ENCODE results near the gene DNAJB9. TPM values are rescaled to one million over a fixed set of nuclear protein-coding genes. Genes with fewer than 3 reads are reported as not detected.

Gene DNAJB9
- total RNA-seq, 2 experiments from 2014 or later = 10.1 to 13.3 TPM

GRCh38 chr7:108576116-108576515 lies 6.4 kb downstream of the DNAJB9 start:
- ChIA-PET POLR2A (no interaction called here), CTCF (interaction anchor here (0.8 kb wide), 1 partner anchor 12 kb away, joined by 3 read pairs; no protein-coding TSS in a partner anchor)
- Mint-ChIP-seq H3K9me3 (peaks cover 7% of the 10 kb centered on the region), H3K4me3 (no peak overlapping the region), H3K4me1 (peaks cover 22% of the 10 kb centered on the region), H3K27me3 (no peaks in the 10 kb centered on the region), H3K27ac (no peak overlapping the region), H3K36me3 (ENCODE audit: low read depth) (peaks cover 66% of the 10 kb centered on the region)
- DNase-seq = no peak

- no peak overlapping the region for H3K4me3 Mint-ChIP-seq
- POLR2A ChIA-PET = no interaction called here
Observed at GRCh38 chr7:108578937-108579336, 9.3 kb downstream of the DNAJB9 start.

GRCh38 chr7:108580298-108580697 lies 10.6 kb downstream of the DNAJB9 start:
- Mint-ChIP-seq H3K27ac (no peak overlapping the region), H3K36me3 (ENCODE audit: low read depth) (peaks cover 36% of the 10 kb centered on the region), H3K4me3 (no peak overlapping the region), H3K27me3 (no peaks in the 10 kb centered on the region), H3K4me1 (no peaks in the 10 kb centered on the region), H3K9me3 (peaks cover 7% of the 10 kb centered on the region)
- no peak for DNase-seq
- ChIA-PET CTCF (interaction anchor here (1.1 kb wide), 1 partner anchor 9 kb away, joined by 3 read pairs; no protein-coding TSS in a partner anchor), POLR2A (no interaction called here)

More at GRCh38 chr7:108578937-108579336, 9.3 kb downstream of the DNAJB9 start:
- Mint-ChIP-seq H3K27me3 (no peaks in the 10 kb centered on the region), H3K4me1 (peaks cover 2% of the 10 kb centered on the region), H3K9me3 (peaks cover 7% of the 10 kb centered on the region), H3K27ac (no peak overlapping the region), H3K36me3 (ENCODE audit: low read depth) (peaks cover 48% of the 10 kb centered on the region)
- DNase-seq = no peak
- CTCF ChIA-PET = interaction anchor here (0.8 kb wide), 1 partner anchor 9 kb away, joined by 4 read pairs; the partner anchor contains the start of genes DNAJB9 and THAP5

GRCh38 chr7:108581655-108582491 lies 12.2 kb downstream of the DNAJB9 start:
- H3K9me3 Mint-ChIP-seq = peaks cover 7% of the 10 kb centered on the region
- H3K27me3 Mint-ChIP-seq = peaks cover 9% of the 10 kb centered on the region
- no peak for DNase-seq
- H3K27ac Mint-ChIP-seq = no peak overlapping the region
- no peak overlapping the region for H3K4me3 Mint-ChIP-seq
- ChIA-PET POLR2A (no interaction called here), CTCF (no interaction called here)
- H3K4me1 Mint-ChIP-seq = no peaks in the 10 kb centered on the region
- H3K36me3 Mint-ChIP-seq (ENCODE audit: low read depth) = peaks cover 24% of the 10 kb centered on the region

GRCh38 chr7:108584211-108584610 lies 14.5 kb downstream of the DNAJB9 start:
- DNase-seq = no peak
- Mint-ChIP-seq H3K27me3 (peaks cover 12% of the 10 kb centered on the region), H3K27ac (no peak overlapping the region), H3K4me3 (no peak overlapping the region), H3K9me3 (peaks cover 2% of the 10 kb centered on the region), H3K4me1 (no peaks in the 10 kb centered on the region), H3K36me3 (ENCODE audit: low read depth) (peaks cover 10% of the 10 kb centered on the region)
- ChIA-PET CTCF (no interaction called here), POLR2A (no interaction called here)

- Mint-ChIP-seq H3K4me1 (no peaks in the 10 kb centered on the region), H3K27me3 (peaks cover 12% of the 10 kb centered on the region), H3K4me3 (no peak overlapping the region), H3K36me3 (ENCODE audit: low read depth) (no peaks in the 10 kb centered on the region), H3K27ac (no peak overlapping the region), H3K9me3 (no peaks in the 10 kb centered on the region)
- CTCF ChIA-PET = no interaction called here
- POLR2A ChIA-PET = no interaction called here
- no peak for DNase-seq
Observed at GRCh38 chr7:108585843-108586242, 16.2 kb downstream of the DNAJB9 start.

- no peak for DNase-seq
- H3K4me3 Mint-ChIP-seq = no peak overlapping the region
- CTCF ChIA-PET = interaction anchor here (0.8 to 1.3 kb wide), 2 partner anchors 15 to 743 kb away, joined by 3 read pairs; no protein-coding TSS in a partner anchor
- H3K4me1 Mint-ChIP-seq = no peaks in the 10 kb centered on the region
- peak overlapping the region; percentile 38 for H3K27ac Mint-ChIP-seq
- peaks cover 12% of the 10 kb centered on the region for H3K27me3 Mint-ChIP-seq
- H3K9me3 Mint-ChIP-seq = no peaks in the 10 kb centered on the region
- no peaks in the 10 kb centered on the region for H3K36me3 Mint-ChIP-seq (ENCODE audit: low read depth)
- POLR2A ChIA-PET = no interaction called here
Observed at GRCh38 chr7:108586274-108586710, 16.6 kb downstream of the DNAJB9 start.

- ChIA-PET CTCF (no interaction called here), POLR2A (no interaction called here)
- DNase-seq = no peak
- Mint-ChIP-seq H3K4me1 (no peaks in the 10 kb centered on the region), H3K27ac (no peak overlapping the region), H3K27me3 (peaks cover 12% of the 10 kb centered on the region), H3K4me3 (no peak overlapping the region), H3K36me3 (ENCODE audit: low read depth) (no peaks in the 10 kb centered on the region), H3K9me3 (no peaks in the 10 kb centered on the region)
Observed at GRCh38 chr7:108589199-108589598, 19.5 kb downstream of the DNAJB9 start.

GRCh38 chr7:108589874-108590273 lies 20.2 kb downstream of the DNAJB9 start:
- Mint-ChIP-seq H3K27ac (no peak overlapping the region), H3K9me3 (no peaks in the 10 kb centered on the region), H3K4me3 (no peak overlapping the region), H3K36me3 (ENCODE audit: low read depth) (no peaks in the 10 kb centered on the region), H3K4me1 (no peaks in the 10 kb centered on the region), H3K27me3 (peaks cover 12% of the 10 kb centered on the region)
- ChIA-PET POLR2A (no interaction called here), CTCF (no interaction called here)
- DNase-seq = no peak

GRCh38 chr7:108590606-108591005 lies 20.9 kb downstream of the DNAJB9 start:
- no peak overlapping the region for H3K4me3 Mint-ChIP-seq
- H3K36me3 Mint-ChIP-seq (ENCODE audit: low read depth) = no peaks in the 10 kb centered on the region
- no peaks in the 10 kb centered on the region for H3K9me3 Mint-ChIP-seq
- no peak overlapping the region for H3K27ac Mint-ChIP-seq
- H3K4me1 Mint-ChIP-seq = no peaks in the 10 kb centered on the region
- DNase-seq = no peak
- CTCF ChIA-PET = no interaction called here
- H3K27me3 Mint-ChIP-seq = peaks cover 12% of the 10 kb centered on the region
- POLR2A ChIA-PET = no interaction called here

- Mint-ChIP-seq H3K36me3 (ENCODE audit: low read depth) (no peaks in the 10 kb centered on the region), H3K4me1 (no peaks in the 10 kb centered on the region), H3K9me3 (no peaks in the 10 kb centered on the region), H3K4me3 (no peak overlapping the region), H3K27ac (no peak overlapping the region), H3K27me3 (no peaks in the 10 kb centered on the region)
- CTCF ChIA-PET = no interaction called here
- DNase-seq = no peak
- POLR2A ChIA-PET = no interaction called here
Observed at GRCh38 chr7:108592646-108593201, 23.1 kb downstream of the DNAJB9 start.

- Mint-ChIP-seq H3K4me3 (no peak overlapping the region), H3K4me1 (no peaks in the 10 kb centered on the region), H3K9me3 (no peaks in the 10 kb centered on the region), H3K27ac (no peak overlapping the region), H3K27me3 (peaks cover 9% of the 10 kb centered on the region), H3K36me3 (ENCODE audit: low read depth) (no peaks in the 10 kb centered on the region)
- ChIA-PET CTCF (no interaction called here), POLR2A (no interaction called here)
- DNase-seq = peak; percentile 44
Observed at GRCh38 chr7:108596560-108596959, 26.9 kb downstream of the DNAJB9 start.

- POLR2A ChIA-PET = no interaction called here
- Mint-ChIP-seq H3K4me3 (no peak overlapping the region), H3K36me3 (ENCODE audit: low read depth) (no peaks in the 10 kb centered on the region), H3K9me3 (no peaks in the 10 kb centered on the region), H3K4me1 (no peaks in the 10 kb centered on the region), H3K27me3 (peaks cover 9% of the 10 kb centered on the region), H3K27ac (no peak overlapping the region)
- CTCF ChIA-PET = no interaction called here
- no peak for DNase-seq
Observed at GRCh38 chr7:108598153-108598552, 28.5 kb downstream of the DNAJB9 start.

Data from activated CD4-positive, alpha-beta T cell treated with anti-CD3 and anti-CD28 coated beads, Interleukin-2, amount 10 ng/mL, durations not matched to agents 7 days and 5 days (primary cell).